GM10847 (cell line): ENCODE data around the gene PDIK1L.

ENCODE experiments used
- POLR2A ChIP-seq: IDR thresholded peaks from 2 replicates; pipeline ENCODE4 v1.6.1; 2011; ENCODE audit not compliant: insufficient read length; ENCODE audit errors: extremely low read depth

PDIK1L gene

GRCh38 chr1:26111530-26112406, at the start of gene PDIK1L:
Gene PDIK1L, plus strand, starts transcription at chr1:26111824. Its CDS starts 2,485 bp downstream, at chr1:26114309.
- TF ChIP-seq POLR2A, result no peak

DNA sequence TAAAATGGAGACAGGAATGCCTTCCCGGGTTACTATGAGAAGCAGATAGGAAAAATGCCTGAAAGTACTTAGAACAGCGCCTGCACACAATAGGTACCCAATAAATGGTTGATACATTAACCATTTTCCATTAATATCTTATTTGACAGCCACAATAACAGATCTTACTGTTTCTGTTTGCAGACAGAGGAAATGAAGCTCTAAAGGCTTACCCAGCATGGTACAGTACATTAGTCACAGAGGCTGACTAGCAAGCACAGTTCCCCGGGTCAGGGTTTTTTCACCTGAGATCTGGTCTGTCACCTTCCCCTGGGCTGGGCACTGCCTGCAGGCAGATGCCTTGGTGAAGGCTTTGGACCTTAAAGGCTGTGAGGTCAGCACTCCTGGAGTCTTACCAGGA, 47.1 kb upstream of the PDIK1L start:
- TF ChIP-seq POLR2A, result no peak

DNA sequence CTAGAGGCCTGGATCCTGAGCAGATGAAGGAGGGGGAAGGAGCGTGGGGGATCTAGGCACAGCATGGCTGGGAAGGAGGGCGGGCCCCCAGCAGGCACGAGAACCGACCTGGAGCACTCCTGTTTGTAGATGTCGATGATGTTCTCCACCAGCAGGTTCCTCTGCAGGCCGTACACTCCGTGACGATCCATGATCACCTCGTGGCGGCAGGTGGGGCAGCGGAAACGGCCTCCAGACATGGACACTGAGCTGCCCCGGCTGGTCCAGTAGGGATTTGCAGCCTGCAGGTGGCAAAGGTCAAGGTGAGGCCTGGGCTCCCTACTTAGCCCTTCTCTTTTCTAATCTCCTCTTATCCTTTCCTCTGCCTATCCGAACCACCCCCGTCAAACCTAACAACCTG, 45.5 kb upstream of the PDIK1L start:
- no peak for TF ChIP-seq POLR2A

GRCh38 chr1:26066857-26067256, 44.8 kb upstream of the PDIK1L start:
- TF ChIP-seq POLR2A, result no peak

DNA sequence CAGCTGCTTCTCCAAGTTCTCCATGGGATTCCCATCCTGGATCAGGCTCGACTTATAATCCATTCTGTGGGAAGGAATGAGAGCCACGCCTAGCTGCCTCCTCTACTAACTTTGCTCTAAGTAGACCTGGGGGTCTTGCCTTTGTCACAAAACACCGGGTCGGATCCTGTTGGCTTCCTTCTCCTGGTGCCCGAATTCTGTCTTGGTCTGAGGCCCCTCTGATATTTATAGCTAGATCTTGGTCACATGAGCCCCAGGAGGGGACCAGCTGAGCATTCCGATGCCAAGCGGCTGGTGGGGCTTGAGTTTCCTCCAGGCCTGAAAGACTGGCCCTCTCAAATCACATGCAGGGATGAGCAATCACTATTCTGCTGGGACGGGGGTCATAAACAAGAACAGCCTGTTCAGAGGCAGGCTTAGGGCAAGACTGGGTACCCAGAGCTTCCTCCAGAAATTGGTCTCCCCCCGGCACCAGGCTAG, 44.2 kb upstream of the PDIK1L start, which contains the start of gene TRIM63:
Gene TRIM63, minus strand, starts transcription at position 199 of the 480 bp plus-strand sequence. Its CDS starts 136 bp downstream, at position 63.
- TF ChIP-seq POLR2A, result no peak

DNA sequence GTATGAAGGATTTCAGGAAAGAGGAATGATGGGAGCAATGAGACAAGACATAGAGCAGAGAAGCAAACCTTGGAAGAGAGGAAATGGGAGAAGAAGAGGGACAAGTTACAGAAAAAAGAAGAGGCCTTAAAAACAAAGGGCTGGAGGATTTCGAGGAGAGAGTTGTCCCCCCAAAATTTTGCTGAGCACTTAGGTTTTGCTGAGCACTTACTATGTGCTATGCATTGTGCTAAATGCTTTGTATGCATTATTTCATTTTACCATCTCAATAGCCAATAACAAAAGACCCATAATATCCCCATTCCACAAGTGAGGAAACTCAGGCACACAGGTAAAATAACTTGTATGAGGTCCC, 41.7 kb upstream of the PDIK1L start:
- no peak for TF ChIP-seq POLR2A

- no peak for TF ChIP-seq POLR2A
Observed at GRCh38 chr1:26070296-26070962, 41.2 kb upstream of the PDIK1L start.

DNA sequence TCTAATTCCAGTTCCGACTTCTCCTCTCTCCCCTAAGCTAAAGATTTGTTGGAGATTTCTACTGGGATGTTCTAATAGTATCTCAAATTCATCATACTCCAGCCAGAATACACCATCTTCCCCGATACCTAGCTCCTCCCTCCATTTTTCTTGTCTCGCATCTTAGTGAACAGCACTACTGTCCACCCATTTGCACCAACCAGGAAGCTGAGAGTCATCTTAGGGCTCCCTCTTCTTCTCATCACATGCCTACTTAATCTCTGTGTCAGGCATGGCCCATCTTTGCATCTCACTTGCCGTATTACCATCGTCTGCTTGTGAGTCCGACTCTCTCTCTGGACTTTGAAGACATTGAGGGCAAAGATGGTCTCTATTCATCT, 40.7 kb upstream of the PDIK1L start:
- no peak for TF ChIP-seq POLR2A

GRCh38 chr1:26072305-26072704, 39.3 kb upstream of the PDIK1L start:
- no peak for TF ChIP-seq POLR2A

DNA sequence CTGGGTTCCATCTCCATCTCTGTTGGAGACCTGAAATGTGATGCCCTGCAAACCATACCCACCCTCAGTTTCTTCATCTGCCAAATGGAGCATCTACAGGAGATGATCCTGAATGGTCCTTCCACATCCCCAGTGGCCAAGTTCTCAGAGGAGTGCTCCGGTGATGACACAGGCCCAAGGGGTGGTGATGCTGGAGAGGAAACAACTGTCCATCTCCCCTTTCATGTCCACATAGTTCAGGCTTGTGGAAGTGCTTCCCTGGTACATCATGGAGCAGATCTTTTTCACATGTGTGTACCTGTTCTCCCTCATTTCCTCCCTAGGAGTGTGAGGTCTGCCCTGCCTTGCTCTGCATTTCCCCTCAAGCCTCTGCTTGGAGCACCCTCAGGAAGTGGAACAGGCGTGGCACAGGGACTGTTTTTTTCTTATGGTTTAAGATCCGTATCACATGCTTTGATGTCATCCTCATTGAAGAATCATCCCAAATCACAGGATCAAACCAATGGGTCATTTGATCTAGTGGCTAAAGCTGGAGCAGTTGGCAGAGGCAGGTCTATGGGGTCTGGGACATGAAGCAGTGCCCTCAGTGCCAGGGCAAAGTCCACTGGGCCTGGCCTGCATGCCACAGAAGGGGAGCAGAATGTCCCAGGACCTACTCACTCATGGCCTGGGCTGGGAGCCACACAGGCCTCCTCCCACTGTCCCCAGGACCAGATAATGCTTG, 36.0 kb upstream of the PDIK1L start:
- TF ChIP-seq POLR2A, result no peak

GRCh38 chr1:26077524-26077923, 34.1 kb upstream of the PDIK1L start:
- TF ChIP-seq POLR2A, result no peak

GRCh38 chr1:26078286-26079177, 33.1 kb upstream of the PDIK1L start:
- no peak for TF ChIP-seq POLR2A

- TF ChIP-seq POLR2A, result no peak
Observed at GRCh38 chr1:26079178-26079563, 32.5 kb upstream of the PDIK1L start.

- TF ChIP-seq POLR2A, result no peak
Observed at GRCh38 chr1:26079960-26080814, 31.4 kb upstream of the PDIK1L start.
